K562 (cell line): ENCODE data around the gene MT1HL1.

ENCODE experiments used
- KLF16 ChIP-seq: IDR thresholded peaks from 2 replicates; pipeline ENCODE4 v1.6.1; 2016; ENCODE audit warnings: antibody characterized with exemption
- NFATC3 ChIP-seq: fragments of 450-650 bp; IDR thresholded peaks from 2 replicates; pipeline ENCODE4 v1.6.1; 2017; ENCODE audit warnings: mild to moderate bottlenecking
- NR2F6 ChIP-seq: fragments of 450-650 bp; formaldehyde crosslinking; IDR thresholded peaks from 2 replicates; pipeline ENCODE4 v1.4.0; 2020; ENCODE audit warnings: mild to moderate bottlenecking
- SMAD3 ChIP-seq: fragments of 450-650 bp; formaldehyde crosslinking; conservative IDR thresholded peaks from 2 replicates; pipeline ENCODE4 v1.4.0; 2020; ENCODE audit warnings: mild to moderate bottlenecking
- ZNF23 ChIP-seq: fragments of 250-450 bp; sonication (Bioruptor Pico); IDR thresholded peaks from 2 replicates; pipeline ENCODE4 v1.4.0; 2020; ENCODE audit warnings: mild to moderate bottlenecking
- TF ChIP-seq, protein P1 (sequence below): sonication (generic); formaldehyde crosslinking; IDR thresholded peaks from 2 replicates; pipeline ENCODE4 v1.8.0; 2022; ENCODE audit warnings: missing genetic modification reagents, mild to moderate bottlenecking, borderline replicate concordance
- TF ChIP-seq, protein P2 (sequence below), 2 experiments: fragments of 450-650 bp in 1 of 2; sonication (generic) in 1 of 2; formaldehyde crosslinking in 1 of 2; IDR thresholded peaks in 1 of 2; conservative IDR thresholded peaks in 1 of 2; 2 replicates each; pipeline versions ENCODE4 v1.6.1 to v1.8.1; 2016 to 2023; ENCODE audit warnings: mild to moderate bottlenecking in 2 of 2, moderate library complexity in 2 of 2, inconsistent platforms in 1 of 2, missing genetic modification reagents in 1 of 2

DNA sequence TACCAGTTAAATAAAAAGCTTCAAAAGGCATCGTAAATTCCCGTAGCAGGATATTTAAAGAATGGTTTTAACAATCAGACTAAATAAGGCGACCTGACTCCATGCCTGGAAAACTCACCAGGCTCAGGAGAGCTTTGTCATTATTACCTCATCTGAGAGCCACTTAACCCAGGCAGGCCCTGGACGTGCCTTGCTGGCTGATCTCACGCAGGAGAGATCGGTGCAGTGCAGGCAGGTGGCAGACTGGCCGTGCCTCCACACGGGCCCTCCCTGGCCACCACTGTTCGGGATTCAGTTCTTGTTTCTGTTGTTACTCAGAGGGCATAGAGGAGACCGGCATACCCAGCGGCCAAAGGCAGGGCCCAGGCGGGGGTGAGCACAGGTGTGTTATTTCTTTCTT is 6.4 kb downstream of the MT1HL1 start:
- TF ChIP-seq KLF16 (no peak), NFATC3 (no peak), ZNF23 (CRISPR knock-in tag) (no peak), SMAD3 (CRISPR knock-in tag) (no peak), NR2F6 (CRISPR knock-in tag) (no peak)
- TF ChIP-seq, protein P1, sequence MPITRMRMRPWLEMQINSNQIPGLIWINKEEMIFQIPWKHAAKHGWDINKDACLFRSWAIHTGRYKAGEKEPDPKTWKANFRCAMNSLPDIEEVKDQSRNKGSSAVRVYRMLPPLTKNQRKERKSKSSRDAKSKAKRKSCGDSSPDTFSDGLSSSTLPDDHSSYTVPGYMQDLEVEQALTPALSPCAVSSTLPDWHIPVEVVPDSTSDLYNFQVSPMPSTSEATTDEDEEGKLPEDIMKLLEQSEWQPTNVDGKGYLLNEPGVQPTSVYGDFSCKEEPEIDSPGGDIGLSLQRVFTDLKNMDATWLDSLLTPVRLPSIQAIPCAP (CRISPR knock-in tag) = no peak
- TF ChIP-seq, protein P2, sequence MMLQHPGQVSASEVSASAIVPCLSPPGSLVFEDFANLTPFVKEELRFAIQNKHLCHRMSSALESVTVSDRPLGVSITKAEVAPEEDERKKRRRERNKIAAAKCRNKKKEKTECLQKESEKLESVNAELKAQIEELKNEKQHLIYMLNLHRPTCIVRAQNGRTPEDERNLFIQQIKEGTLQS (IDR thresholded peaks at IDR 0.05) = no peak
- TF ChIP-seq, protein P2 (CRISPR knock-in tag; conservative IDR thresholded peaks at IDR 0.05) = no peak
